NCI-H2227 (cell line): ENCODE data around the gene MCAM.

ENCODE experiments used
- DNase-seq: peaks from one replicate; lab custom pipeline; 2025; ENCODE audit not compliant: unreplicated experiment; lab: John Stamatoyannopoulos, UW

MCAM gene

DNA sequence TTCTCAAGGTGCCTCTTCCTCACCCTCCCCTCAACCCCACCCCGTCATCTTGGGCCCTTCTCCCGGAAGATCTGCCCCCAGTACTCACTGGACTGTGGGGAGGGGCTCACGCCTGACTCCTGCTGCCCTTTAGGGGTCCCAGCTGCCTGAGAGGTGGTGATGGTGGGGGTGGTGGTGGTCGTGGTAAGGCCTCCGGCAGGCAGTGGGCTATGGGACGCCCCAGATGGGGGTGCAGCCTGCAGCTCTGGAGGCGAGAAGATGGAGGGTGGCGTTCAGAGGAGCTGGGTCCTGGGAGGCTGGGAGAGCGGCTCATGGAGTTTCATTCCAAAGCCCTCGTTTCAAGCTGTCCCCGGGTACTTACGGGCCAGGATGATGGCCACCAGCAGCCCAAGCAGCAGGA lies 28.8 kb upstream of the MCAM start:
- no peak for DNase-seq

- no peak for DNase-seq
These were observed 27.5 kb upstream of the MCAM start for GRCh38 chr11:119344291-119345010.

- no peak for DNase-seq
These were observed 26.8 kb upstream of the MCAM start for GRCh38 chr11:119343726-119344125.

GRCh38 chr11:119342362-119343130 lies 25.6 kb upstream of the MCAM start:
- no peak for DNase-seq

DNA sequence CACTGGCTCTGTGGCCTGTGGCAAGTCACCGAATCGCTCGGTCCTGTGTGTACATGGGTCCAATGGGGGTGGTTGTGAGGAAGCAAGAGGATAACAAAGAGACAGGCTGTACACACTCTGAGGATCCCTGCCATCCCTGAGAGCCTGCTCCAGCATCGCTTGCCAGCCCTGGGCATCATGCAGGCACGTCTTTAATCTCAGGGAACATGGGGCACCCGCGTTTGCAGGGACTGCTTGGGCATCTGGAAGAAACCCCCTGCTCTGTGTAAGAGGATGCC lies 25.0 kb upstream of the MCAM start:
- DNase-seq, result no peak

DNA sequence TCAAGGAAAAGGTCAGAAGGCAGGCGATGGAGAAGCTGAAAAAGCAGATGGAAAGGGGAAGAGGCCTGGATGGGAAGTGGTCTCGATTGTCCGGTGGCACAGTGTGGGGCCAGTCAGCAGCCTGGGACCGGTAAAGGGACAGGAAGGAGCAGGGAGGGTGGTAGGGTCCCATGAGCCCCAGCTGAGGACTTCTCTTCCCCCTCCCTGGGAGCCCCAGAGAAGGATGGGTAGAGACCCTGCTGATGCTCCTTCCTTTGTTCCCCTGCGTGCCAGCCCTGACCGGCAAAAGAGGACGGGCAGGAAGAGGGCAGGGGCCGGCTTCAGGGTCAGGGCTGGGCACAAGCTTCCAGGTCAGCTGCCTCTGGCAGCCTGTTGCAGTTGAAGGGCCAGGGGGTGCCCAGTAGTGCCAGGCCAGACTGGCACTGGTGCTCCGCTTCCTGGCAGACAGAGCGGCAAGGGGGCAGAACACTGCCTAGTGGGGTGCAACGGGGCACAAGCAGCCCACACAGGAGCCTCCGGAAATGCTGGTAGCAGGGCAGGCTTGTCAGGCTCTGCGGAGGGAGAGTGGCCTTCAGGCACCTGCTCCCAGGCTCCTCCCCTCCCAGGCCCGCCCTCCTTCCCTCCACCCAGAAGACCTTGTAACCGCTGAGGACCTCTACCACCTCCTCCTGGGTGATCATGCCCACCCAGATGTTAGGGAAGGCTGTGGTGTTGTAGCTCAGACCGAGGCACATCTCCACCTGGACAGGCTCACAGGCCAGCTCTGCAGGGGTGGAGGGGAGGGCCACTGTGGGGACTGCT lies 24.5 kb upstream of the MCAM start:
- no peak for DNase-seq

- no peak for DNase-seq
These were observed 23.6 kb upstream of the MCAM start, which contains the start of gene C1QTNF5 for GRCh38 chr11:119340335-119341221. C1QTNF5 (minus strand) TSS chr11:119340883; CDS start chr11:119340397, 486 bp downstream.

DNA sequence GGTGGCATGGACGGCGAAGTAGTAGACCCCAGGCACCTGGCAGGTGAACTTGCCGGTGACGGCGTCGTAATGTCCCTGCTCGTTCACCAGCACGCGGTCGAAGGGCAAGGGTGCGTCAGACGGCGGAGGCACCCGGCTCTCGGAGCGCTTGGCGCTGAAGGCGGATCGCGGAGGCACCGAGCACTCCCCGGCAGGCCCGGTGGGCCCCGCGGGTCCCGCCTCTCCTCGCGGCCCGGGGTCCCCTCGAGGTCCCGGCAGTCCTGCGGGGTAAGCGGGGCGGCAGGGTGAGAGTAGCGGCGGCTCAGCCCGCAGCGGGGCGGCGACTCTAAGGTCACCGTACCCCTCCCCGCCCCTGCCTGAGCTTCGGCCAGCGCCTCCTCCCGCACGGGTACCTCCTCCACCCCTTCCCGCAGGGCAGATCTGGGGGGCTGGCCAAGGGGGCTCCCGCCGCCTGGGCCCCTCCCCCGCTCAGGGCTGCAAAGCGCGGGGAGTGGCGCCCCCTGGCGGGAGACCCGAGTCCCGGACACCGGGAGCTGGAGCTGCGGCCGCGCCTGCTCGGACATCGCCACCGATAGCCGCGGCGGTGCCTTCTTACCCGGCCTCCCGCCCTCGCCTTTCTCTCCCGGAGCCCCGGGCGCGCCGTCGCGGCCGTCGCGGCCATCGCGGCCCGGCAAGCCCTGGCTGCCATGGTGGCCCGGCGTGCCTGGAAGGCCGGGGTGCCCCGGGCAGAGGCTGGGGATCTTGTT lies 22.8 kb upstream of the MCAM start:
- DNase-seq, result no peak

DNA sequence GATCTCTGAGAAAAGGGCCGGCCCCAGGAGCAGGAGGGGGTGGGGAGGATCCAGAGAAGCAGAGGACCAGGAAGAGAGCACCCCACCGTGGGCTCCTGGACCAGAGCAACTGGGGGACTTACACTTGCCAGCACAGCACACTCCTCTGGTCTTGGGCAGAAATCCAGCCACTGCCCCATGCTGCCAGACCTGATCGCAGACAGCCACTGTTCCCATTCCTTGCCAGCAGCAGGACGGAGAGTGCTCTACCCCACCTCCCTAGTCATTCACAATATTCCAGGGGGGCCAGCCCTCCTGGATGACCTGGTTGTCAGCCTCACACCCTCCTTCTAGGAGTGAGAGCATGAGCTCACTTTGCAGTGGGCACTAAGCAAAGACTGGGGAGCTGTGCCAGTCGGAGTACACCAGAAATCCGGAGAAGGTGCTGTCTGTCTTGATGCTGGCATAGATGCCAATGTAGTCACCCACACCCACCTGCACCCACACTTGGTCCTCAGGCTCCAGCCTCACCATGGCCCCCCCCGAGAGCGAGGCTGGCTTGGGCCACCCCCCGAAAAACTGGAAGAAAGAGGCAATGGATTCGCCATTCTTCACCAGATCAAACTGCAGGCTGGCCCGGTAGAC lies 22.1 kb upstream of the MCAM start:
- no peak for DNase-seq

GRCh38 chr11:119338318-119338890 lies 21.5 kb upstream of the MCAM start:
- DNase-seq, result peak; percentile 67

GRCh38 chr11:119337581-119338317 lies 20.8 kb upstream of the MCAM start:
- no peak for DNase-seq

- DNase-seq, result no peak
These were observed 20.0 kb upstream of the MCAM start for GRCh38 chr11:119336744-119337469.

DNA sequence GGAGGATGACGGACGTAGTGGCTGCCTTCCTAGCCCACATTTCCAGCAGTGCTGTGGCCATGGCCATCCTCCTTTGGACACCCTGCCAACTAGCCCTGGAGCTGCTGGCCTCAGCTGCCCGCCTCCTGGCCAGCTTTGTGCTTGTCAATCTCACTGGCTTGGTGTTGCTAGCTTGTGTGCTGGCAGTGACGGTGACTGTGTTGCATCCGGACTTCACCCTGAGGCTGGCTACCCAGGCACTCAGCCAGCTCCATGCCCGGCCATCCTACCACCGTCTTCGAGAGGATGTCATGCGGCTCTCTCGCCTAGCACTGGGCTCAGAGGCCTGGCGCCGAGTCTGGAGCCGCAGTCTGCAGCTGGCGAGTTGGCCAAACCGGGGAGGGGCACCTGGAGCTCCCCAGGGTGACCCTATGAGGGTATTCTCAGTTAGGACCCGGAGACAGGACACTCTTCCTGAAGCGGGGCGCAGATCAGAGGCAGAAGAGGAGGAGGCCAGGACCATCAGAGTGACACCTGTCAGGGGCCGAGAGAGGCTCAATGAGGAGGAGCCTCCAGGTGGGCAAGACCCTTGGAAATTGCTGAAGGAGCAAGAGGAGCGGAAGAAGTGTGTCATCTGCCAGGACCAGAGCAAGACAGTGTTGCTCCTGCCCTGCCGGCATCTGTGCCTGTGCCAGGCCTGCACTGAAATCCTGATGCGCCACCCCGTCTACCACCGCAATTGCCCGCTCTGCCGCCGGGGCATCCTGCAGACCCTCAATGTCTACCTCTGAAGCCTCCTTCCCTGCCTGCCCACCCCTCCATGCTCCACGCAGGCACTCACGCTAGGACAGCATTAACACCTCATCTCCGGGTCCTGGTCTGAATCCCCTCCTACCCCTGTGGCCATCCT lies 19.0 kb upstream of the MCAM start:
- no peak for DNase-seq

DNA sequence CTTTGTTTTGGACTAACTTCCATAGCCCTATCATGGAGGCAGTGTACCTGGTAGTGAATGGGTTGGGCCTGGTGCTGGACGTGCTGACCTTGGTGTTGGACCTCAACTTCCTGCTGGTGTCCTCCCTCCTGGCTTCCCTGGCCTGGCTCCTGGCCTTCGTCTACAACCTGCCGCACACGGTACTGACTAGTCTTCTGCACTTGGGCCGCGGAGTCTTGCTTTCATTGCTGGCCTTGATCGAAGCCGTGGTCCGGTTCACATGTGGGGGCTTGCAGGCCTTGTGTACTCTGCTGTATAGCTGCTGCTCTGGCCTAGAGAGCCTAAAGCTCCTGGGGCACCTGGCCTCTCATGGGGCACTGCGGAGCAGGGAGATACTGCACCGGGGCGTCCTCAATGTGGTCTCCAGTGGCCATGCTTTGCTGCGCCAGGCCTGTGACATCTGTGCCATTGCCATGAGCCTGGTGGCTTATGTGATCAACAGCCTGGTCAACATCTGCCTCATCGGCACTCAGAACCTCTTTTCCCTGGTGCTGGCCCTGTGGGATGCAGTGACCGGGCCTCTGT lies 18.2 kb upstream of the MCAM start:
- DNase-seq, result no peak

DNA sequence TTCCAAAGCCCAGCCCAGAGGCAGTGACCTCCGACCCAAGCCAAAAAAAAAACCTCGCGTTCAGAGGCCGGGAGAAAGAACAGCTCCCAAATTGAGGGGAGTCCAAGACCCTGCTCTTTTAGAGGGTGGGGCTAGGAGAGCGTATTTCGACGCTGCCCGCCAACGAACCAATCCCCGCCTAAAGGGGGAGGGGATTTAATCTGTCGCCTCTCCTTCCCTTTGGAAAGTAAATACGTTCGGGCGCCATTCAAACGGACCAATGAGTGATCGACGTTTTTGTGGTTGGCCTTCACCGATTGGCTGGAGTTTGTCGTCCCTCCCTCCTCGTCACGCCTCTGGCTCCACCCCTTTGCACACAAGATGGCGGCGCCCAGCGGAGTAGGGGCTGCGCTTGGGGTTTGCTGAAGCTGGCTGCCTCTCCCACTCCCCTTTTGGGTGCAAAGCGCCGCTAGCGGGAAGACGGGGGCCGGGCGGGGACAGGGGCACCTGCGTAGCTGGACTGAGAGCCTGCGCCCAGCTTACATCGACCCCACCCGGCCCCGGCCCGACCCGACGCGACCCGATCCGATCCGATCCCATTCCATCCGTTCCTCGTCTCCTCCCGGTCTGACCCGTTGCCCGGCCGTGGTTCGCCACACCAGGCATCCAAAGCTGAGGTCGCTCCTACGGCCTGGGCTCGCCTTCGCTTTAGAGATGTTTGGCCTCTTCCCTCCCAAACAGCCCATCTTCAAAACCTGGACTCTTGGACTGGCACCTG lies 17.4 kb upstream of the MCAM start, which contains the start of gene RNF26:
Gene RNF26, plus strand, starts transcription at position 354 of the 757 bp plus-strand sequence. CDS start 596 bp downstream, outside the sequence.
- peak; percentile 96 for DNase-seq
